ENCODE data around the gene FAM13A.
A peak's percentile ranks its signal among the peaks of the same experiment; 100 is the strongest.

FAM13A gene

DNA sequence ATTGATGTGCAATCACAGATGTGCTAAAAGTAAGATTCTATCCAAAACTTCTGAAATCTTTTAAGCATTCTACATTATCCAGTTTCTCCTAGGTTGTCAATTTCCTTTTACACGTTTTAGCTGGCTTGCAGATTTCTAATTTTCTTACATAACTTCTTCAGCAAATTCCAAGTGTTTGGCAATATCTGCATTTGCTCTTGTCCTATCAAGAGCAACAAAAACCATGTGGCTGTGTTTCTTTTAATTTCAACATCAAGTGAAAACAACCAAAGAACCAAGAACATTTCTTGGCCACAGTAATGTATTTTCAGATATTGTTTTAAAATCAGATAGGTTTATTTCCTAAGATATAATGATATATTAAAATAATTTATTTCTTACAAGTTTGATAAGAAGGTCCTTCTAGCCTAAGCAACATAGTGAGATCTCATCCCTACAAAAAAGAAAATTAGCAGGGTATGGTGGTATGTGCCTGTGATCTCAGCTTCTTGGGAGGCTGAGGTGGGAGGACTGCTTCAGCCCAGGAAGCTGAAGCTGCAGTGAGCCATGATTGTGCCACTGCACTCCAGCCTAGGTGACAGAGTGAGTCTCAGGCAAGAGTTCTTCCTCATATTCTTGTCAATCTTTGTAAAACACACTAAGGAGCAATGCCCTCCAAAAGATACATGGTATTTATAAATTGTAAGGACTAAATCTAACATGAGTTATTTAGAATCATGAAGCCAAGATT is 228.0 kb downstream of the FAM13A start:
- DNase-seq: no peak

DNA sequence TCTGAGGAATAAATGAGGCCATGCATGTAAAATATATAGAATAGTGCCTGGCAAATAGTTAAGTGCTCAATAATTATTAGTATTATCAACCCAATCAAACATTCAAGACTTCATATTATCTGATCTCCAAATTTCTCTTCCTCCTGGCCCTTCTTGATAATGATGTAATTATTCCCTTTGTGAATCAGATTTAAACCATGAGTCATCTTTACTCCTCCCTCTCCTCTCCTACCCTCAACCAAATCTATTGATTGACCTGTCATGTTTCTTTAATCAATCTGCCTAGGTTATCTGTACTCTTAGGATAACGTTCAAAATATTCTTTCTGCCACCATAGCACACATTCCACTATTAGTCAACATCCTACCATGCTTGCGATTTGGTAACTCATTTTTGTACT is 229.5 kb downstream of the FAM13A start:
- DNase-seq: no peak

DNA sequence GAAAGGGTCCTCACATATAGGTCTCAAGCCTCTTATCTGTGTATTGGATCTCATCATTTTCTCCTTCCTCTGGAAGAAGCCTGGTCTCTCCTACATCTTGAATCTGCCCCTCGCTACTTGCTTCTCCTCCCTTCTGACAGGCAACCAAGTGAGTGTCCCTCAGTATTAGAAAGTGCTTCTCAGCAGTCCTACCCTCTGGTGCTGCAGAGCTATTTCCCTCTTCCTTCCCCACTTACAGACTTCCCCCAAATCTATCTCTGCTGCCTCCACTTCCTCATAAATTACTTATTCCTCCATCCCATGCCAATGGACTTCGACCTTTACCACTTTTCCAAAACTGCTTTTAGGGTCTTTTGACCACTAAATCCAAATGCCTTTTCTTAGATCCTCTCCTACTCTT is 230.2 kb downstream of the FAM13A start:
- DNase-seq: no peak

DNA sequence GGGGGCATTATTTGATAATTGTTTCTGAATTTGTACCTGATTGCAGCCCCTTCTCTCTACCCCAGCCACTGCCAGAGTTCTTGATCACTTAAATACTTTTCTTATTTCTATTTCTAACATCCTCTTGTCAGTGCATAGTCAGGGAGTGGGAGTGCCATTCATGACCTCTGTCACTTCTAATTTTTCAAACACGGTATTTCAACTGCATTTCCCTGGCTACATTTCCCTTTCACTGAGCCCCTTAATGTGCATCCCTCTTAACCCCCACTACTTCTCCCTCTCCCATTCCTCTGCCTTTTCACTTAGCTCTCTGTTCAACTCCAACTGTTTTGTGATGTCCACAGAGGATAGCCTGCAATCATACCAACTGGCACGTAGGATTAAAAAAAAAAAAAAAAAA is 231.1 kb downstream of the FAM13A start:
- DNase-seq: no peak

DNA sequence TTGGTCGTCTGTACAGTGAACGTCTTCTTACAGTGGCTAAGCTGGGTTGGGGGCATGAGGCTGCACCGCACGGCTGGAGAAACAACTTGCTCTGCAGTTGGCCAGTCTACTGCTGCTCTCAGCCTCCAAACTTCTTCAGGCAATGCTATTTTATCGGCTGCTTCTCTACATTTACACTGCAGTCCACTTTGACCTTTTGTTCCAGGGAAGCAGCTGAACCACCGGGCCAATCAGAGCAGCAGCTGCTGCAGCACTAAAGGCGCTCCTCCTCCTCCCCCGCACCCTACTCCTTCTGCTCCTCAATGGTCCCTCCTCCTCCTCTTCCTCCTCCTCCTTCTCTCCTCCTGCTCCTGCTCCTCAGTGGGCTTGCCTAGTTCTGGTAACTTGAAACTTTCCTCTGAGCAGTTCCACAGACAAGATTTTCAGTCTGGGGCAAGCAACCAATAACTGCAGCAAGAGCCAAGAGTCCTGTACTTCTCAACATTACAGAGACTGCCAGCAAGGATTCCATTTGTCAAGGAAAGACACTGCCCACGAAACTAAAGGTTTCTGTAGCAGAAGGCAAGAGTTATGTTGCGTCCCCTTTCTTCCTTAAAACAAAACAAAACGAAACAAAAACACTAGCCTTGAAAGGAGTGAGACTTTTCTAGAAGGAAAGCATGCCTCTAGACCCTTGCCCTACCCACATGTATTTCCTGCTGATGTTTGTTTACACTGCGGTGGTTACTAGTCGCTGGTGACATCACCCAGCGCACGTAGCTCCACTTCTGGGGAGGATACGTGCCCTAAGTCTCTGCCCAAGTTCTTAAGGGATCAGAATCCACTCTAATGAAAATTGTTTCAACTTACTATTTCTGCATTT is 233.7 kb downstream of the FAM13A start:
- peak; percentile 93 for DNase-seq

DNA sequence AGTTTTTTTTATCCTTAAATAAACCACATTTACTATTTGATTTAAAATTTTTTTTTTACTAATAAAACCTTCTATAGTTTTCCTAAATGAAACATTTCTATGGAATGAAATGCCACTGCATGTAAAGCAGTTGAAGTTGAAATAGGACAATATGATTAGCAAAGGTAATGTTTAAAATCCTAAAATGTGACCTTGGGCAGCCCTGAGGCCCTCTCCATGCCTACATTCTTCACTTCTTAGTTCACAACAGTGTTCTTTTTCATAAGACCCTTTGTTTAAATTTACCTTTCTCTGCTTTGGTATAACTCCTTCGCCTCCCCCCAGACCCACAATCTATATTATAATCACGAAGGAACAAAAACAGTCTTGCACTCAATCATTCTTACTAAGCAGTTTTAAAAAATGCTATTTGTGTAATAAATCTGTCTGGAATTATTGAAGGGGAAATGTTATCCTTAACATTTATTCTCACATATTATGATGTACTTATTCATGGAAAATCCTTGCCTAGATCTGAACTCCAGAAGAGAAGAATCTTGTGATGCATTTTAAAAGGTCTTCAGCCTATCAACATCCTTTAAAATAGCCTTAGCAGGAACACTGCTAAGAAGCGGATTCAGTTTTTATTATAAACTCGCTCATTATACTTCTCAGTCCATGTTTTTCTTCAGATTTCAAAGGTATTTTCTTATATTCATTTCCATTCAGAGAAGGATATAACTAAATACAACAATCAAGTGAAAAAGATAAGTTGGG is 234.8 kb downstream of the FAM13A start:
- peak; percentile 8 for DNase-seq

DNA sequence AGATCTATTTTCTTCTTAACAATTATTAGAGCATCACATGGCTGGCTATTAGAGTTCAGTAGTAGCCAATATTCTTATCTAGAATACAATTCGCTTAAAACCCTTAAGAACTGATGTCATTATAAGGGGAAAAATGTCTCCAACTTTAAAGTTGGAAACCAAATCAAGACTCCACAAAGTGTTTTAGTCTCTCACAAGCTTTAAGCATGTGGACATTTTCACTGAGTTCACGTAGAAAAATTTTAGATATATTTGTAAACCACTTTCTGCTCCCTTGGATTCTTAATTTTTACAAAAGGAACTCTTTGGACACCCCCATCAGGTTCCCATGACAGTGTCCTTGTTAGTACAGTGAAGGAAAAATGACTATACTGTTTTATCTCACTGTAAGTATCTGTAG is 235.5 kb downstream of the FAM13A start:
- DNase-seq: peak; percentile 17

DNA sequence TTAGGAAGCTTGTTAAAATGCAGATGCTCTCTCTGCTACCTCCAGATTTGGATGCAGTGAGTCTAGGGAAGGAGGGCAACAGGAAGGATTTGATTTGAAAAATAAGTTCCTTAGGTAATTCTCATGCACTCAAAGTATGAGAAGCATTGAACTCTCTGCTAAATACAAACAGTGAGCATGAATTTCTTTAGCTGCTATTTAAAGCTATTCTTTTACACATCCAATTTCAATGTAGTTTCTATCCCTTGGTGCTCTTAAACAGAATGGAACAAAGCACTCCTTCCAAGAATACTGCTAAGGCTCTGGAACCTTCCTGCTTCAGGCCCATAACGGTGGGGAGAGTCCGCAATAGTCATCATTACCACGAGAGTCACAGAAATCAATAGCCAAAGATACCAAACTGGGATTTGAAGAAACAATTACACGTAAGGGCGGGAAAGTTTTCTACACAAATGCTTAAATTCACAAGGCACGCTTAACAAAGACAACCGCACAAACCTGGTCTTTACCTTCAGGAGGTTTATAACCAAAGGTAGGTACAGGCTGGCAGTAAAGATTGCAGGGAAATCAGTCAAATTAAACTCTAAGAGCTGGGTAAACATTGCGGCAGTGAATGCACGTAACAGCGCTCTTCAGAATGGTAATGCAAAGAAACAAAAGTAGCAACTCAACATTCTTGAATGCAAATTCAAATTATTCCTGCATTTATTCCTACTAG is 236.1 kb downstream of the FAM13A start:
- peak; percentile 65 for DNase-seq

DNA sequence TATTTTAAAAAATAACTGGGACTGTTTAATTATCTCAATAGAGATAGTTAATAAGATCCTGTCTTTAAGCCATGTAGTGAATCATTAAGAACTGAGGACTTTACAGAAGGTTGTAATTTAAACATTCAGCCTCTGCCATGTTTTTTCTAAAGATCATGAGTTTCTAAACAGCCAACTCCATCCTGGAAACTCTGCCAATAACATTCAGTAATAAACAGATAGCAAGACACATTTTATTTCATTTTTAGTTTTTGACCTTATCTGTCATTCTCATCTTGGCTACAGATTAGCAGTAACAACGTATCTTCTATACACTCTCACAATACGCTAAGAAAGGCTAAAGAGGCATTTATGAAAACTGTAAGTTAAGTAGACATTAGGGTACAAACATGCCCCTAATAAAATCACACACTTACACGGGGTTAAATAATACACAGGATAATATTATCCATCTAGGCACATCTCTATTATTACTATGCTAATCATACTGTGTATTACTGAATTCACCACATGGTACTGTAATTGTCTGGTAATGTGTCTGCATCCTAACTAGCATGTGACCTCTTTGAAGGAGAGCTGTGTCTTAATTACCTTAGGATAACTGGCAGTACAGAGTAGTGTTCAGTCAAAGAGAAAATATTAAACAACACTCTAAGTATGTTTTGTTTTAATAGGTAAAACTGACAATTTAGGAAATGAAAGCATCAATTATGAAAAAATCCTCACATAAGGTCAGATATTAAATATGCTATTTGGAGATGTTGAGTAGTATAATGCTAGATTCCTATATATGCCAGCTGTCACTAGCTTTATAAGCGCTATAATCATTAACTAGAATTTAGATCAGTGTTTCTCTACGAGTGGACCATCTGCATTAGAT is 236.9 kb downstream of the FAM13A start:
- peak; percentile 67 for DNase-seq

DNA sequence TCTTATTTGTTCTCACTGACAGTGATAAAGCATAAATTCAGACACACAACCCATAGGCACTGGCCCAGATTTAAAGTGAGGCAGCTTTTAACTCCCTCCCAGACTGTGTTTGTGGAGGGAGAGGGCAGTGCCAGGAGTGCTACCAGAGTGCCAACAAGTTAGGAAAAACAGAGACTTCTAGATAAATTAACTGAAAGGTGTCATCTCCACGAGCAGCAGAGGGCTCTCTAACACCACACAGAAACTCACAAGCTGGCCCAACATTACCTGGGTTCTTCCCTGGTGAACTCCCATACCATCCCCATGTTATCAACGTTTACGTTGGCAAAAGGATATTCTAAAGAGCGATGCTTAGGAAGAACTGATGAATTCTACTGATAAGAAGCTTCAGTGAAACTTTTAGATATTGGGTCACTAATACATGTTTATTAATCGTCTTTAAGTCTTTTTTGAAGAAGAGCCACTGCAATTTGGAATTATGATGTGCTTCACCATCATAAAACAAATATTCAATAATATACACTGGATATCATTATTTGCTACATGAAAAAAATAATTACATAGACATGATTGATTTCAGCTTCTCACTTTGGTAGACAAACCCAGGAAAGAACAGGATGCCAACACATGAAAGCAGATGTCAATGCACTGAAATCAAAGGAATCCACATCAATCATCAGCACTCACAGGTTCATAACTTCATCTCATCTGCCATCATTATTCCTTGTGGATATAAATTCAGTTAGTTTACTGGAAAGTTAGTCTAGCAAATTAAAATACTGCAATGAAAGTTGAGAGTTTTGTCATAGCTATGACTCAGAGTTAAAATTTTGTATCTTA is 238.1 kb downstream of the FAM13A start:
- peak; percentile 82 for DNase-seq

DNA sequence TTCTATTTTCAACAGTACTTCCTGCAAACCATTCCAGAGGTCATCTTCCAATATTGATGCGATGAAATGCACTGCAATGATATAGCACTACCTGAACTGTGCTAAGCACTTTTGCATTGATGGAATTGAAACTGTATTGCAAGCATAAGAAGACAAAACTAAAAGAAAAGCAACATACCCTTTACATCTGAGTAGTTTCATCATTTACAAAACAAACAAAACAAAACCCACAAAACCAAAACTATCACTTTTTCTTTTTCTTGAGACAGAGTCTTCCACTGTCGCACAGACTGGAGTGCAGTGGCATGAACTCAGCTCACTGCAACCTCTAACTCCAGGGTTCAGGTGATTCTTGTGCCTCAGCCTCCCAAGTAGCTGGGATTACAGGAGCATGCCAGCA is 239.2 kb downstream of the FAM13A start:
- no peak for DNase-seq

DNA sequence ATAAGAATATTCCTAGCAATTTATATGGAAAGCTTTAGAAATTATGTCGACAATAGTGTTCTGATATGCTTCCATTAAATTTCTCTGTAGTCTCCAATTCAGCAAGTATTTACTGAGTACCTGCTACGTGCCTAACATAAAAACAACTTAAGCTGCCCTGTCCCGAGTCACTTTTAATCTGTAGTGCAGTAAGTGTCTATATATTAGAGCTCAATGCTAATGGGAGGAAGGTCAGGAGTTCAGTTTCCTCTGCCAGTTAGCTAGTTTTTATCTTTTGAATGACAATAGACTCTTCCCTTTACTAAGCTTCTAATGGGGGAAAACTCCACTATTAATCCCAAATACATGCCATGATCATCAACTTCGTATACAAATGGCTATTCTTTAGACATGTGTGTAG is 240.6 kb downstream of the FAM13A start:
- no peak for DNase-seq

DNA sequence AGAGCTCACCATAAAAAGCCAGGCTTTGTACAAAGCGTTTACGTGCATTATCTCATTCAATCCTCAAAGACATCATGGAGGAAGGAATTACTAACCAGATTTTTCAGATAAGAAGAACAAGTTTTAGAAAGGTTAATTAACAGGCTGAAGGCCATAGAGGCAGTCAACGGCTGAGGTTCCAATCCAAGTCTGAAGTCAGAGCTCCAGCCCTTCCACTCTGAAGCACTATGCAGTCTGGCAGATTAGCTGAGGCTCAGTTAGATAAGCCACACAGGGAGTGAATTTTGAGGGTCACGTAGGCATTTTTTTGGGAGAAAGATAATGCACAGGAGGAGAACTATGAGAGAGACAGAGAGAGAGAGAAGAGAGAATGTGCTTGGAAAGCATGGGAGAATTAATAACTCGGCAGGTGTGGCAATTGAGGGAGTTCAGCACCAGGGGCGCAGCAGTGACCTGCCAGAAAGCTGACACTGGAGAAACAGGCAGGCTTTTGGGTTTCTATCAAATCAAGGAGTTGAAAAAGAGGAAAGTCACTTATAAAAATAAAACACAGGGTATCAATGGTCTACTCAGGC is 242.9 kb downstream of the FAM13A start:
- no peak for DNase-seq

DNA sequence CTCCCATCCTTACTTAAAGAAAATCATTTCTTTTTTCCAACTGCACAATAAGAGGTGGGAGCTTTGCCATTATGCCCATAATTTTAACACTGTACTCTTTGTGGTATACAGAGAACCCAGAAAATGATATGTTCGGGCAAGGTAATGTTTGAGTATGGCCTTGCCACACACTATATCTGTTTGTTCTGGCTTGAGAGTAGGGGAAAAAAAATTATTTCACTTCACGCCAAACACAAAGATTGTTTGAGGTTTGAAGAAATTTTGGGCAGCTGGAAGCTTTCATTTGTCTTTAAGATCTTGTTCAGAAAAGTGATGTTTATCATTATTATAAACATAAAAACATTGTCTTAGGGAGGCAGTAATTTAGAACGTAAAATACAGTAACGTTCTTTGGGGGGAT is 244.0 kb downstream of the FAM13A start:
- DNase-seq: no peak

DNA sequence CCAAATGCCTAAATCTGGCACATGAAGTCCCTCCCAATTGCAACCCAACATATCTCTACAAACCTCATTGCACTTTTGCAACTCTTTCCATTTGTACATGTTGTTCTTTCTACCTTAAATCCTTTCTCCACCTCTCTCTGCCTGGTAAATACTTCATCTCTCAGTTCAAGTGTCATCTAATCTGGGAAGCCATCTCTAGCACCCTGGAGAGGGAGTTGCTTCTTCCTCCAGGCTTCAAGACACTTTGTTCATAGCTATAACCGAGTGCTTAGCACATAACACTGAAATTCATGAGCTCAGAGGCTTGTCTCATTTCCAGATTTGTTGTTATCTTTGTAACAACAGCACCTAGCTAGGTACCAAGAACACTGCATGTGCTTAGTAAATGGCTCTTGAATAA is 244.6 kb downstream of the FAM13A start:
- DNase-seq: no peak

DNA sequence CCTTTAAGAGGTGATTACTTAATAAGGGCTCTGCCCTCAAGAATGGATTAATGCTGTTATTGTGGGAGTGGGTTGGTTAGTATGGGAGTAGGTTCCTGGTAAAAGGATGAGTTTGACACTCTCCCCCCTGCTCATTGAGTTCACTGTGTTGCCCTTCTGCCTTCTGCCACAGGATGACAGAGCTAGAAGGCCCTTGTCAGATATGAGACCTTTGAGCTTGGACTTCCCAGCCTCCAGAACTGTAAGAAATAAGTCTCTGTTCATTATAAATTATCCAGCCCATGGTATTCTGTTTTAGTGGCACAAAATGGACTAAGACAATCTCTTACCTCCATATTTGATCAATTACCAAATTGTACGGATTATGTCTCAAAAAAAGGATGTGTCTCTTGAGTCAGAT is 245.1 kb downstream of the FAM13A start:
- no peak for DNase-seq

DNA sequence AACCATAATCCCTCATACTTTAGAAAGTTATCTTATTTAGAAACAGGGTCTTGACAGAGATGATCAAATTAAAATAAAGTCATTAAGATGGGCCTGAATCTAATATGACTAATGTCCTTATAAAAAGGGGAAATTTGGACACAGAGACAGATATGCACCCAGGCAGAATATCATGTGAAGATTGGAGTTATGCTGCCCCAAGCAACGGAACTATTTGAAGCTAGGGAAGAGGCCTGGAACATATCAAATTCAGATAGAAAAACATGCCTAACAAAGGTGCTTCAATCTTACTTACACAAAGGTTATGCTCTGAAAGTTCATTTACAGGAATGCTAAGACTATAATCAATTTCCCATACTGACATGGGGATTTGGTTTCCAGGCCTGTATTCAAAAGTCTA is 246.7 kb downstream of the FAM13A start:
- DNase-seq: no peak

DNA sequence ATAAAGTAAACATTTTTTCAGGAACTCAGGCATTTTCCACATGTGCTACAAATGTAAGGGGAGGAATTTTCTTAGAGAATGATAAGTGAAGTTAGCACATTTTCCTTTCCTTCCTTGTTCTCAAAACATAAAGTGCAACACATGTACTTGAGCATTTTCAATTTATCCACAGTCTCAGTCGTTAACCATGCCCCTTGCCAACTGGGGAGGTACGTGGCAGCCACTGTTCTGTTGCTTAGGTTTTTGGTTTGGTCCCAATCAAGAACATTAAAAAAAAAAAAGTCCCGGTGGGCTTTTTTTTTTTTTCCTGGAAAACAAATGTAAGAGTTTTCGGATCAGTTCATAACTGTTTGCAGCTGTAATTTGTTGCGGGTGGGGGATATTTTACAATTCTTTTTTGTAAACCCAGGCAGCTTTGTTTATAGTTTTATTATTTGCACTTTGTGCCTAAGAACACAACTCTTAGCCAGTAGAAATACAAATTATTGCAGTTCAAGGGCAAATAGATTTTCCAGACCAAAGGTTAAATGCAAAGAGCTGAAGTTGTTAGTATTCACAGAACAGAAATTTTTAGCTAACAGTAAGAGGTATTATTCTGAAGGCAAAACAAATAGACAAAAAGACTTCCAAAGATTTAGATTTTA is 247.3 kb downstream of the FAM13A start:
- DNase-seq: no peak

DNA sequence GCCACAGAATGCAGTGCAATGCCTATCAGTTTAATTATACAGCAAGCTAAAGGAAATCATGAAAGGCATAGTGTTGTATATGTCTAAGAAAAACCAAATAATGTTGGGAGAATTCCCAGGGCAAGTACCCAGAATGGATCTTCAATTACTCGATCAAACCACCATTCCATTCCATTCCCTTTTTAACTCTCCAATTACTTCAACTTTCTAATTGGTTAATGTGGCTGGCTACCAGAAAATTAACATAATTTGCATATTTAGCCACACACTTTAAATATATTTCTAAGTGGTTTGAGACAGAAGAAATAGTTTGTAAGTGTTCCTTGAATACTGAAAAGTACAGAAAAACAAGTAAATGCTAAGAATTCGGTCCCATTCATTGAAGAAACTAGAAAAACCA is 247.9 kb downstream of the FAM13A start:
- no peak for DNase-seq

DNA sequence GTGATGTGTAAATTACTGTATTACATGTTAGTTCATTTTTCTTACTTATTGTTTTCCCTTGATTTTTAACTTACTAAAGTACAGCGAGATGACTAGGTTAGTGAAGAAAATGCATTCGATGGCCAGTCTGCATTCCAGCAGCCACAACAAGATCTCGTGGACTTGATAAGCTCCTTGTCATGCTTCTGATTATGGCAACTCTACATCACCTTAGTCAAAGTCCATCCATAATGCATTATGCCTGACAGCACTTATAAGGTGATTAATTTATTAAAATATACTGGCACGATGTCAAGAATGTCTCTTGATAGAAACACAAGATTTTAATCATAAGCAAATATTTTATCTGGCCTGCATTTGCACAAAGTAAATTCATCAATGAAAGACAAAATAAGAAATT is 249.5 kb downstream of the FAM13A start:
- no peak for DNase-seq
